Left renal pelvis (tissue), 4 donors: Measurements from ENCODE around the gene BRD9. TPM values are rescaled to one million over a fixed set of nuclear protein-coding genes. Genes with fewer than 3 reads are reported as not detected.
"Not testable (repeated sequence)": the region's sequence is repeated elsewhere in the genome, so short reads cannot be mapped to it uniquely, and the experiment has no call there.

Source experiments
- DNase-seq, 4 donors: peaks; one replicate each; pipeline ENCODE4 v3.0.0-alpha.2; 2013; ENCODE audit warnings: low read depth in 4 of 4, low spot score in 3 of 4
- polyA plus RNA-seq, 4 donors: library from polyadenylated mRNA; unstranded; fragments of 120-200 nt; gene quantifications; one replicate each; pipeline ENCODE4 v1.2.1, GENCODE V29; 2013; ENCODE audit not compliant: insufficient read length in 4 of 4

Gene BRD9
- polyA plus RNA-seq, 4 donors = 33.6 to 45.3 (median 36.7) TPM

DNA sequence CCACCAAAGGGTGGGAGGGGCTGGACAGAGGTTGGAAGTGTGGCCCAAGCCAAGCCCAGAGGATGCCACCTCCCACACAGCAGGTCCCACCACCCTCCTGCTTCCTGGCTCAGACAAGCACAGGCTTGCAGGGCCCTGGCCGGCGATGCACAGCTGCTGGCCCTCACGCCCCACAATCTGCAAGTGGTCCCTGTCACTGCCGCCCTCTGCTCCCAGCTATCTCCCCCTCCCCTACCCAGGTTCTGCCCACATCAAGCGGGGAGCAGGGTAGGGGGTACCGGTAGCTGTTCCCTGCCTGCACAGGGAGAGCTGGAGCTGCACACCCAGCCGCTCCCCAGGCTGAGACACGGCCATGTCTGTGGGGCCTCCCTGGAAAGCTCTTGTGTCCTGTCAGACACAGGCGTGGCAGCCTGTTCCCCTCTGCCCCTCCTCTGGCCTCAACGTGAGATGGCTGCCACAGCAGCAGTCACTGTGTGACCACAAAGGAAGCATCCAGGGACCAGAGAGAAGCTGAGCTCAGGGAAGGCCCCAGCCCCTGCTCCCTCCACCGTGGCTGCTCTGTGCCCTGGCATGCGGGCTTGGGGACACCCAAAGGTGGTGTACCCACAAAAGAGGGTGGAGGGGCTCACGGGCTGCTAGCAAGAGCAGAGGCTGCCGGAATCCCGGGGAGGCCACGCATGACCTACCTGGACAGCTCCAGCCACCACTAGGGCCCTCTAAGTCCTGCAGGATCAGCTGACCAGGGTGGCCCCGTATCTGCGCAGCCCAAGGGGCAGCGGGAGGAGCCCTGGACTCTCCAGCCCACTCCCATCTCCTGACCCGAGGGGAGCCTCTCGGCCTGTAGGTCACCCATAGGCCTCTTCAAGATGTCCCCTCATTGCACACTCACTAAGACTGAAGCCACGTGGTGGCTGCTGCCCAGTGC is 30.9 kb downstream of the BRD9 start:
- DNase-seq = no peak

DNA sequence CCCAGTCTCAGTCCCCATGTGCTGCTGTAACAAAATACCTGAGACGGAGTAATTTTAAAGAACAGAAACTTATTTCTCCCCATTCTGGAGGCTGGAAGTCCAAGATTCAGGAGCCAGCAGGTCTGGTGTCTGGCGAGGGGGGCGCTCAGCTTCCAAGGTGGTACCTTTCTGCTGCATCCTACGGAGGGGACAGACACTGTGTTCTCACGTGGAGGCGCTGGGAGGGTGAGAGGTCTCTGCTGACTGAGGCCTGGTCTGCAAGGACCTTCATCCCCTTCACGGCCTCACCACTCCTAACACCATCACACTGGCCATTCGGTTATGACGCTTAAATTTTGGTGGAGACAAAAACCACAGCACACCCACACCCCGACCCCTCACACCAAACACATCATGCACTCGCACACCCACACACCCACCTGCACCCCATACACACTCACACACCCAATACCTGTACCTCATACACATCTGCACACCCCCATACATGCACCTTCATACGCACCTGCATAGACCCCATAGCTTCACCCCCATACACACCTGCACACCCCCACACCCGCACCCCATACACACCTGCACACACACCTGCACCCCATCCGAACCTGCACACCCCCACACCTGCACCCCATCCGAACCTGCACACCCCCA is 32.0 kb downstream of the BRD9 start:
- DNase-seq = no peak

DNA sequence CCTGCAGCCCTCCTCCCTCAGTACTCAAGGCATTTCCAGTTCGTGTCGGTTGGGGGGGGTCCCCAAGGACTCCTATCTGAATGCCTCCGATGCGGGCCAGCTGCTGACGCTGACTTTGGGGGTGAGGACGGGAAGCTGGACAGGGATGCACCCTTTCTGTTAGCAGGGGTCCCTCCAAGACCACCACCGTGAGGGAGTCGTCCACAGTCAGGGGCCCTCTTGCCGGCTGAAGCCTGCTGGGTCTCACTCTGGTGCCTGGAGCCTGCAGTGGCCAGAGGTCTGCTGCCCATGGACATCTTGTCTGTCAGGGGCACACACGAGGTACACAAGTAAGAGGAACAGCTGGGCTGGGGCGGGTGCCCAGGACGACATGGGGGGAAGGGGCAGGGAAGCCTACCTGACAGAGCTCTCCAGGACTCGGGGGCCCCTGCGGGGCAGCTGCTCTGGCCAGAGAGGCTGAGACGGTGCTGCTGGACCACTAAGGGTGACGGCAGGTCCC is 32.8 kb downstream of the BRD9 start:
- no peak for DNase-seq

DNA sequence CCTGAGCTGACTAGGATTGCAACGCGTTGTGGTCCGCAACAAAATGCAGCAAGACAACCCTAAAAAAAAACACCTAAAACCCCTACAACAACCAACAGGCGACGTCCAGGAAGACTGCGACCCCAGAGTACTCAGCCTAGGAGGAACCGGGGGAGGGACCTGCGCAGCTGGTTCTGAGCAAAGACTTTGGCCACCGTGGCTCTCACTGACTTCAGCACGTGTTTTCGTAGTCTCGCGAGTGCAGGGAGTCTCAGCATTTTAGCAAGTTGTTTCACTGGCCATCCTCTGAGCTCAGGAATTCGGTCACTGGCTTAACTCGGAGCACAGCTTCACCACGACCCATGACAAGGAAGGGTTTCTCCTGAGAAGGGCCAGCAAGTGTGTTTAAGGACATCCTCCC is 33.2 kb downstream of the BRD9 start:
- no peak for DNase-seq

DNA sequence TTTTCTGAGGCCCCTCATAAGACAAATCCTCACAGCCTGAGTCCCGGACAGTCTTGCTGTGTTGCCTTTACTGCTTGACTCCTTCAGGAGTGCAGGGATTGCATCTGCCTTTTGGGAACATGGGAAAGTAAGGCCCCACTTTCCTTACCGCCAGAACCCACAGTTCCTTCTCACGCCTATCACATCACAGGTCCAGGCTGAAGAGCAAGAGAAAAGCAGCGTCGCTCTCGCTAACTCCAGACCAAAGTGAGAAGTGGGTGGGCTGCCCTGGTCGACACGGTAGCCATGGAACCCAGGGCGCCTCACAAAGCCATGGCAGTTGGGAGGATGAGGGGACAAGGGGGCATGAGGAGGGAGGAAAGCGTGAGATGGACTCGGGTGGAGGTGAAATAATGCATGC is 33.9 kb downstream of the BRD9 start:
- DNase-seq = no peak

DNA sequence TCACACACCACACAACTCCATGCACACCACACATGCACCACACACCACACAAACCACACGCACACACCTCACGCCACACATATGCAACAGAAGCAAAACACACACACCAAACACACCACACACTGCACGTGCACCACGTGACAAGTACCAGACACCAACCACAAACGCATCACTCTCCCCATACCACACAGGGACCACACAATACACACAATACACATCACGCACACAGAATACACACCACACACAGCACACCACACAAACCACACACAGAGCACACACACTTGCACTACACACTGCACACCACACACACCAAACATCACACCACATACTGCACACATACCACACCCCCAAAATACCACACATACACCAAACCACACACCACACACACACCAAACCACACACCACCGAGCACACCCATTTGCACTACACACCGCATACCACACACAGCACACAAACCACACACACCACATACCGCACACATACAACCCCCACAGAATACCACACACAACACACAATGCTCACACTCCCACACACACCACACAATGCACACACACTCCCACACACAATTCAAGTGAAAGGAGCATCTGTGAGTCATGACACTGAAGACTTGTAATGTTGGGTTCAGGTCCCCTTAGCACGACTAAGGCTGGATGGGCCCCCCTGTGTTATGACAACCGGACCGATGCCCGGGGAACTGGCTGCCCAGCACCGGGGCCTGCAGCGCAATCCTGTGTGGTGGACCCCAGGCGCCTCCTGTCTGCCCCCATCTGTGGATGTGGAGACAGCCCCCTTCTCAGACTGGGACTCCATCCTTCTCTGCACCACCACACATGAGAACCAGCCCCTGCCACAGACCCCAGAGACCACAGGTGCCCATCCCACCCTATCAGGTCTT is 35.8 kb downstream of the BRD9 start:
- no peak for DNase-seq

DNA sequence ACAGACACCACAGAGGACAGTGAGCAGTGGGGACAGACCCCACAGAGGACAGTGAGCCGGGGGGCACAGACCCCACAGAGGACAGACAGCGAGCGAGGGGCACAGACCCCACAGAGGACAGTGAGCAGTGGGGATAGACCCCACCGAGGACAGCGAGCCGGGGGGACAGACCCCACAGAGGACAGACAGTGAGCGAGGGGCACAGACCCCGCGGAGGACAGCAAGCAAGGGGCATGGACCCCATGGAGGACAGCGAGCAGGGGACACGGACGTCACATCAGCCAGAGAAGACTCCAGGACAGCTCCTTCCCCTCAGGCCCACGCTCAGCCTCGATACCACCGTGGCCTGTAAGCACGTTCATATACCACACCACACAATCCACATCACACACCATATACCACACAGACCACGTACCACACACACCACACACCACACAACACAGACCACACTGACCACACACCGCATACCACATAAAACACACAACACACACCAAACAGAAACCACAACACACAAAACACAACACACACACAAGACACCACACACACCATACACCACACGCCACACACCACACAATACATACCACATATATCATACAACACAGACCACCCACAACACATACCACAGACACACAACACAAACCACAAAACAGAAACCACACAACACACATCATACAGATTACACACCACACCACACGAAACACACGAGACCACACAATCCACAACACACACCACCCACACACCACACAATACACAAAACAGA is 36.6 kb downstream of the BRD9 start:
- no peak for DNase-seq

DNA sequence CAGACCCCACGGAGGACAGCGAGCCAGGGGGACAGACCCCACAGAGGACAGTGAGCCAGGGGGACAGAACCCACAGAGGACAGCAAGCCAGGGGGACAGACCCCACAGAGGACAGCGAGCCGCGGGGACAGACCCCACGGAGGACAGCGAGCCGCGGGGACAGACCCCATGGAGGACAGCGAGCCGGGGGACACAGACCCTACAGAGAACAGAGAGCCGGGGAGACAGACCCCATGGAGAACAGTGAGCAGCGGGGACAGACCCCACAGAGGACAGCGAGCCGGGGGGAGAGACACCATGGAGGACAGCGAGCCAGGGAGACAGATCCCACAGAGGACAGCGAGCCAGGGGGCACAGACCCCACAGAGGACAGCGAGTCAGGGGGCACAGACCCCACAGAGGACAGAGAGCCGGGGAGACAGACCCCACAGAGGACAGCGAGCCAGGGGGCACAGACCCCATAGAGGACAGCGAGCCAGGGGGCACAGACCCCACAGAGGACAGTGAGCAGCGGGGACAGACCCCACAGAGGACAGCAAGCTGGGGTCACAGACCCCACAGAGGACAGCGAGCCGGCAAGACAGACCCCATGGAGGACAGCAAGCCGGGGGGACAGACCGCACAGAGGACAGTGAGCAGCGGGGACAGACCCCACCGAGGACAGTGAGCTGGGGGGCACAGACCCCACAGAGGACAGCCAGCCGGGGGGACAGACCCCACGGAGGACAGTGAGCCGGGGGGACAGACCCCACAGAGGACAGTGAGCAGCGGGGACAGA is 37.4 kb downstream of the BRD9 start:
- DNase-seq = no peak

DNA sequence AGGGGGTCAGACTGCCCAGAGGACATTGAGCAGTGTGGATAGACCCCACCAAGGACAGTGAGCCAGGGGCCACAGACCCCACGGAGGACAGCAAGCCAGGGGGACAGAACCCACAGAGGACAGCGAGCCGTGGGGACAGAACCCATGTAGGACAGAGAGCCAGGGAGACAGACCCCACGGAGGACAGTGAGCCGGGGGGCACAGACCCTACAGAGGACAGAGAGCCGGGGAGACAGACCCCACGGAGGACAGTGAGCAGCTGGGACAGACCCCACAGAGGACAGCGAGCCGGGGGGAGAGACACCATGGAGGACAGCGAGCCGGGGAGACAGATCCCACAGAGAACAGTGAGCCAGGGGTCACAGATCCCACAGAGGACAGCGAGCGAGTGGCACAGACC is 38.4 kb downstream of the BRD9 start:
- DNase-seq = no peak

DNA sequence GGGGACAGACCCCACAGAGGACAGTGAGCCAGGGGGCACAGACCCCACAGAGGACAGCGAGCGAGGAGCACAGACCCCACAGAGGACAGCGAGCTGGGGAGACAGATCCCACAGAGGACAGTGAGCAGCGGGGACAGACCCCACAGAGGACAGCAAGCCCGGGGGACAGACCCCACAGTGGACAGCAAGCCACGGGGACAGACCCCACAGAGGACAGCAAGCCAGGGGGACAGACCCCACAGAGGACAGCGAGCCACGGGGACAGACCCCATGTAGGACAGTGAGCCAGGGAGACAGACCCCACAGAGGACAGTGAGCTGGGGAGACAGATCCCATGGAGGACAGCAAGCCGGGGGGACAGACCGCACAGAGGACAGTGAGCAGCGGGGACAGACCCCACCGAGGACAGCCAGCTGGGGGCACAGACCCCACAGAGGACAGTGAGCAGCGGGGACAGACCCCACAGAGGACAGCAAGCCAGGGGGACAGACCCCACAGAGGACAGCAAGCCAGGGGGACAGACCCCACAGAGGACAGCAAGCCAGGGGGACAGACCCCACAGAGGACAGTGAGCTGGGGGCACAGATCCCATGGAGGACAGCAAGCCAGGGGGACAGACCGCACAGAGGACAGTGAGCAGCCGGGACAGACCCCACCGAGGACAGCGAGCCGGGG is 39.0 kb downstream of the BRD9 start:
- not testable (repeated sequence) for DNase-seq

DNA sequence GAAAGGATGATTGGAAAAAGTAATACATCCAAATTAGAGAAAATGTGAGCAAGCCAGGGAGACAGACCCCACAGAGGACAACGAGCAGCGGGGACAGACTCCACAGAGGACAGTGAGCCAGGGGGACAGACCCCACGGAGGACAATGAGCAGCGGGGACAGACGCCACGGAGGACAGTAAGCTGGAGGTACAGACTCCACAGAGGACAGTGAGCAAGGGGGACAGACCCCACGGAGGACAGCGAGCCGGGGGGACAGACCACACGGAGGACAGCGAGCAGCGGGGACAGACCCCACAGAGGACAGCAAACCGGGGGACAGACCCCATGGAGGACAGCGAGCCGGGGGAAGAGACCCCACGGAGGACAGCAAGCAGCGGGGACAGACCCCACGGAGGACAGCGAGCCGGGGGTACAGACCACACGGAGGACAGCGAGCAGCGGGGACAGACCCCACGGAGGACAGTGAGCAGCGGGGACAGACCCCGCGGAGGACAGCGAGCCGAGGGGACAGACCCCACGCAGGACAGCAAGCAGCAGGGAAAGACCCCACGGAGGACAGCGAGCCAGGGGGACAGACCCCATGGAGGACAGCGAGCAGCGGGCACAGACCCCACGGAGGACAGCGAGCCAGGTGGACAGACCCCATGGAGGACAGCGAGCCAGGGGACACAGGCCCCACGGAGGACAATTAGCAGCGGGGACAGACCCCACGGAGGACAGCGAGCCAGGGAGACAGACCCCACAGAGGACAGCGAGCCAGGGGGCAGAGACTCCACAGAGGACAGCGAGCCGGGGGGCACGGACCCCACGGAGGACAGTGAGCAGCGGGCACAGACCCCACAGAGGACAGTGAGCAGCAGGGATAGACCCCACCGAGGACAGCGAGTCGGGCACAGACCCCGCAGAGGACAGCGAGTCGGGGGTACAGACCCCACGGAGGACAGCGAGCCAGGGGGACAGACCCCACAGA is 39.9 kb downstream of the BRD9 start:
- DNase-seq = no peak

DNA sequence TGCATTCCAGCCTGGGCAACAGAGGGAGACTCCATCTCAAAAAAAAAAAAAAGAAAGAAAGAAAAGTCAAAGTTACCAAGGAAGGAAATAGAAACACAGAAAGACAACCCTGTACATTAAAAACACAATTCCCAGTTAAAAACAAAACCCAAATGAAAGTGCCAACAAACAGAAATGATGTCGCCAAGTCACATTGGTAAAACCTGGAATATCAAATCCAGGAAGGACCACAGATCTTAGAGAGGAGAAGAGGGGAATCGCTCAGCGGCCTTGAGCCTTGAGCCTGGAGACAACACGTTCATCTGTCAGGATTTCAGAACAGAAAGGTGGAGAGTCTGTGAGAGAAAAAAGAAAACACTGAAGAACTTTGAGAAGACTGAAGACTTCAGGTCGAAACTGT is 40.6 kb downstream of the BRD9 start:
- DNase-seq = no peak

DNA sequence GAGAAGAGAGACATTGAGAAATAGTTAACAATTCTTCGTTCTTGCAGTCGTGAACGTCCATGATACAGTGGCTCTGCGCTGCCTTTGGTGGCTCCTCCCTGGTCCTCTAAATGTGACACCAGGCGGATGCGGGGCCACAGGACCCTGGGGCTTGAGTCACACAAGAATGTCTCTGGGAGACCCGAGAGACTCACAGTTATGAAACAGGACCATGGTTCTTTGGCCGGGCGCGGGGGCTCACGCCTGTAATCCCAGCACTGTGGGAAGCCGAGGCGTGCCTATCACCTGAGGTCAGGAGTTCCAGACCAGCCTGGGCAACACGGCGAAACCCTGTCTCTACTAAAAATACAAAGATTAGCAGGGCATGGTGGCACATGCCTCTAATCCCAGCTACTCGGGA is 41.0 kb downstream of the BRD9 start:
- DNase-seq = no peak

DNA sequence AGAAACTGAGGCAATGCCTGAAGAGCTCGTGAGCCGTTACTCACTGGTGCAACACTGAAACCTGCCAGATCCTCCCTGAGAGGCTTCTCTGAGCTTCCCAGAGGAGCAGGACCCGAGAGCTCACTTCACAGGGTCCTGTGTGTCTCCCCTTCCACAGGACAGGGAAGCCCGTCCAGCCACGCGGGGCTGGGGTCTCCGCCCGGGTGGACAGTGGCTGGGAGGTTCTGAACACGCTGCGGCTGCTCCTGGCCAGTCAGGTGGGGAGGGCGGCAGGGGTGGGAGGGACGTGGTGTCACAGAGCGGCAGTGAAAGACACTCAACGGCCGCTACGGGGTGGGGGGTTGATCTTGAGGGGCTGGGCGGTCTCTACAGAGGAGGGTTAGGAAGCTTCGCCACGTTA is 41.5 kb downstream of the BRD9 start:
- DNase-seq = no peak

DNA sequence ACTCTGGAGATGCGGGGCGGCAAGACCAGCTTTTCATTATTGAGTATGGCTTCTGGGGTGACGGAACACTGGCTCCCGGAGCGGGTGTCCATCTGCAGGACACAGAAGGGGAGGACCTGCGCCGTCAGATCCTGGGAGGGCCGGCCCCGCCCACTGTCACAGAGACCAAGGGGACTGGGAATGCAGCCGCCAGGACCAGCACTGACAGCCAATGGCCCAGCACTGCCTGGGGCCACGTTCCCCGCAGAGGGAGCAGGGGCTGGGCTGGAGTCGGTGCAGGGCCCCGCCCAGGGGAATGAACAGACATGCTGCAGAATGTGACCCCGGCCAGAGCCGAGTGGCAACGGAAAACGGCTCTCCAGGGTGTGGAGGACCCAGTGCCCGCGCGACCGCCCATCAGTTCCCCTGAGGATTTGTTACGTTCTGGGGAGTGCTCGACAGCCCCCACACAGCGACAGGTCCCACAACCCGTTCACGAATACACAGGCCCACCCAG is 42.0 kb downstream of the BRD9 start, which contains the start of gene ZDHHC11:
Gene ZDHHC11 (minus strand): TSS at position 476 of the 496 bp plus-strand sequence. CDS start 384 bp downstream, at position 92.
- DNase-seq = no peak

DNA sequence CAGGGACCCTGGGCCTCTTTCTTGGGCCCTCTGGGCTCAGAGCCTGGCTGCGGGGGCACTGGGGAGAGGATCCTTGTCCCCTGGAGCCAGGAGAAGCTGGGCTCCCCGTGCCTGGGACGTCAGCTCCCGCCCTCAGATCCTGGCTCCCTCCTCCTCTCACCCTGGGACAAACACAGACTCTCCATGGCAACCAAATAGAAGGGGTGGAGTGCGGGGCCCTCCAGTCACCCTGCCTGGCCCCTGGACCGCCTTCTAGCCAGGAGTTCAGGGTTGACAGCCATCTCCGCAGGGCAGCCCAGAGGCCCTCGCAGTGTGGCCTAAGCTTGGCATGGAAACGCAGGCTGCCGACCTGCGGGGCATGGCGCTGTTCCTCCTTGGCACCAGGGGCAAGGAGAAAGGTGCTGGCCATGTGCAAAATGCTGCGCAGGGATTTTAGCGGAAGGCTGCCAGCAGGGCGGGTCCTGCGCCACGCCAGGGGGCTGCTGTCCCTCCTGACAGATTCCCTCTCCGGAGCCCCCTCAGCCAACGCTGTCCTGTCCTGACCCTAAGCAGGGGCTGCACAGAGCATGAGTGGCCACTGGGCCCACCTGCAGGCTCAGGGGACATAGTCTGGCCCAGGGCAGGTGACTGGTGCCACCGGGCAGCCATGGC is 42.8 kb downstream of the BRD9 start:
- DNase-seq = peak in 1 of 4 donors; percentile 53

DNA sequence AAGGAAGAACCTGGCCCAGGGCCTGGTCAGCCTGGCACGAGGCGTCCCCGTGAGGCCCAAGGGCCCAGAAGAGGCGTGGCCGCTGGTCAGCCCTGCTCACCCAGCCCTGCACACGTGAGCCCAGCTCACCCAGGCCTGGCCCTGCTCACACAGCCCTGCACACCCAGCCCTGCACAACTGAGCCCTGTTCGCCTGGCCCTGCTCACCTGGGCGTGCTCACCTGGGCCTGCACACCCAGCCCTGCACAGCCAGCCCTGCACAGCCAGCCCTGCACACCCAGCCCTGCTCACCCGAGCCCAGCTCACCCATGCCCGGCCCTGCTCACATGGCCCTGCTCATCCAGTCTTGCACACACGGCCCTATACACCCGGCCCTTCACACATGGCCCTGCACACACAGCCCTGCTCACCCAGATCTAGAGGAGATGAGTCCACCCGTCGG is 43.9 kb downstream of the BRD9 start:
- no peak for DNase-seq
